NOMO-1 treated with dmso at 0.1 percent for 144 hours (cell line): ENCODE data around the gene DCC.

Experiments
- DNase-seq: peaks from one replicate; lab custom pipeline; 2025; ENCODE audit not compliant: unreplicated experiment; lab: John Stamatoyannopoulos, UW

Gene DCC

GRCh38 chr18:52489396-52490306 lies 149.7 kb downstream of the DCC start:
- no peak for DNase-seq

GRCh38 chr18:52496426-52496825 lies 156.4 kb downstream of the DCC start:
- DNase-seq, result no peak

GRCh38 chr18:52499016-52499415 lies 159.0 kb downstream of the DCC start:
- DNase-seq, result no peak

- DNase-seq, result no peak
These were observed 159.6 kb downstream of the DCC start for GRCh38 chr18:52499644-52500043.

- DNase-seq, result no peak
These were observed 164.6 kb downstream of the DCC start for GRCh38 chr18:52504589-52504988.

GRCh38 chr18:52510139-52510538 lies 170.1 kb downstream of the DCC start:
- DNase-seq, result no peak

GRCh38 chr18:52518086-52518485 lies 178.1 kb downstream of the DCC start:
- no peak for DNase-seq

GRCh38 chr18:52519021-52519420 lies 179.0 kb downstream of the DCC start:
- DNase-seq, result no peak

GRCh38 chr18:52523566-52523965 lies 183.6 kb downstream of the DCC start:
- DNase-seq, result no peak

- DNase-seq, result no peak
These were observed 191.8 kb downstream of the DCC start for GRCh38 chr18:52531836-52532235.

GRCh38 chr18:52536039-52536438 lies 196.0 kb downstream of the DCC start:
- no peak for DNase-seq

GRCh38 chr18:52537261-52537660 lies 197.3 kb downstream of the DCC start:
- no peak for DNase-seq

GRCh38 chr18:52541056-52541455 lies 201.1 kb downstream of the DCC start:
- DNase-seq, result no peak

- DNase-seq, result no peak
These were observed 204.1 kb downstream of the DCC start for GRCh38 chr18:52544086-52544485.

GRCh38 chr18:52546686-52547346 lies 206.8 kb downstream of the DCC start:
- DNase-seq, result no peak

- DNase-seq, result no peak
These were observed 213.4 kb downstream of the DCC start for GRCh38 chr18:52553441-52553840.

GRCh38 chr18:52554180-52554579 lies 214.2 kb downstream of the DCC start:
- no peak for DNase-seq

GRCh38 chr18:52567360-52567759 lies 227.4 kb downstream of the DCC start:
- no peak for DNase-seq

GRCh38 chr18:52569492-52569891 lies 229.5 kb downstream of the DCC start:
- no peak for DNase-seq

GRCh38 chr18:52570975-52571374 lies 231.0 kb downstream of the DCC start:
- DNase-seq, result no peak

- no peak for DNase-seq
These were observed 232.3 kb downstream of the DCC start for GRCh38 chr18:52572036-52573000.
